Uterus (tissue), 2 donors: ENCODE data around the gene COA1.

Experiments
- POLR2A ChIP-seq, 2 donors: fragments of 450-650 bp; IDR thresholded peaks; one replicate each; pipeline ENCODE4 v1.6.1; 2016; ENCODE audit warnings: antibody characterized with exemption in 2 of 2, mild to moderate bottlenecking in 1 of 2, moderate library complexity in 1 of 2
- TF ChIP-seq, protein P1 (sequence below), 4 experiments: fragments of 200-600 bp in 2 of 4; fragments of 450-650 bp in 2 of 4; sonication (generic) in 2 of 4; IDR thresholded peaks; one replicate each; pipeline ENCODE4 v1.5.1; 2016 to 2019; ENCODE audit warnings: antibody characterized with exemption in 4 of 4, mild to moderate bottlenecking in 2 of 4, moderate library complexity in 1 of 4

GRCh38 chr7:43695365-43695764 is 34.0 kb downstream of the COA1 start:
- no peak for TF ChIP-seq POLR2A (IDR thresholded peaks at IDR 0.05)
- TF ChIP-seq, protein P1, sequence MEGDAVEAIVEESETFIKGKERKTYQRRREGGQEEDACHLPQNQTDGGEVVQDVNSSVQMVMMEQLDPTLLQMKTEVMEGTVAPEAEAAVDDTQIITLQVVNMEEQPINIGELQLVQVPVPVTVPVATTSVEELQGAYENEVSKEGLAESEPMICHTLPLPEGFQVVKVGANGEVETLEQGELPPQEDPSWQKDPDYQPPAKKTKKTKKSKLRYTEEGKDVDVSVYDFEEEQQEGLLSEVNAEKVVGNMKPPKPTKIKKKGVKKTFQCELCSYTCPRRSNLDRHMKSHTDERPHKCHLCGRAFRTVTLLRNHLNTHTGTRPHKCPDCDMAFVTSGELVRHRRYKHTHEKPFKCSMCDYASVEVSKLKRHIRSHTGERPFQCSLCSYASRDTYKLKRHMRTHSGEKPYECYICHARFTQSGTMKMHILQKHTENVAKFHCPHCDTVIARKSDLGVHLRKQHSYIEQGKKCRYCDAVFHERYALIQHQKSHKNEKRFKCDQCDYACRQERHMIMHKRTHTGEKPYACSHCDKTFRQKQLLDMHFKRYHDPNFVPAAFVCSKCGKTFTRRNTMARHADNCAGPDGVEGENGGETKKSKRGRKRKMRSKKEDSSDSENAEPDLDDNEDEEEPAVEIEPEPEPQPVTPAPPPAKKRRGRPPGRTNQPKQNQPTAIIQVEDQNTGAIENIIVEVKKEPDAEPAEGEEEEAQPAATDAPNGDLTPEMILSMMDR (IDR thresholded peaks at IDR 0.05), result no peak
